22Rv1 (cell line): Measurements from ENCODE around the gene SPEM1.

Experiments used
- CTCF ChIP-seq: fragments of 450-650 bp; IDR thresholded peaks from 2 replicates; pipeline ENCODE4 v1.5.1; 2017; ENCODE audit warnings: mild to moderate bottlenecking
- ZFX ChIP-seq: fragments of 450-650 bp; IDR thresholded peaks from 2 replicates; pipeline ENCODE4 v1.6.1; 2017; ENCODE audit warnings: antibody characterized with exemption, borderline replicate concordance

- no peak for TF ChIP-seq CTCF
- TF ChIP-seq ZFX: no peak
These were observed 43.3 kb downstream of the SPEM1 start for GRCh38 chr17:7463372-7463846.
